ENCODE results near the gene PIK3R1.
A peak's percentile ranks its signal among the peaks of the same experiment; 100 is the strongest.
"Not testable (repeated sequence)": the region's sequence is repeated elsewhere in the genome, so short reads cannot be mapped to it uniquely, and the experiment has no call there.

PIK3R1 gene

DNA sequence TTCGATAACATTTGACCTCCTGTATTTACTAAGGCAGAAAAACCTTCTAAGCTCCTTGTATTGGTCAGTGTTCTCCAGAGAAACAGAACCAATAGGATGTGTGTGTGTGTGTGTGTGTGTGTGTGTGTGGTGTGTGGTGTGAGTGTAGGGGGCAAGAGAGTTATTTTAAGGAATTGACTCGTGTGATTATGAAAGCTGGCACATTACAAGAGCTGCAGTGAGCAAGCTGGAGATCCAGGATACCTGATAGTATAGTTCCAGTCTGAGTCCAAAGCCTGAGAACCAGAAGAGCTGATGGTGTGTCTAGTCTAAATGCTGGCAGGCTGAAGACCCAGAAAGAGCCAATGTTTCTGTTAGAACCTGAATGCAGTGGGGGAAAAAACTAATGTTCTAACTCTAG, 21.2 kb upstream of the PIK3R1 start:
- DNase-seq, result no peak

DNA sequence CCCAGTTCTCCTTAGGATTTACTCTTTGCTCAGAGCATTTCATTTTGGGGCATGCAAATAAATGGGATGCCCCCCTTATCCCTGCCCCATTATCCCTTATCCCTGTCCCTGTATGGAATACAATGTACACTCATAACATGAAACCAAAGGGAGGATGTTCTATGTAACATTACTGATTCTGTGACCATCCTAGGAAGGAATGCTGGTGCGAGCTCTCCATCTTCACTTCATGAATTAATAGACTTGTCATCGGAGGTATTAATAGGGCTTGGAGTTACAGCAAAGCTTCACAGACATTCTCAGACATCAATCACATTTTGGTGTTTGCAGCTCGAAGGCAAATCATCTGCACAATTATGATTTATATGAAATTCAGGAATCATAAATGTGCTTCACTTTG, 20.4 kb upstream of the PIK3R1 start:
- no peak for DNase-seq

GRCh38 chr5:68196876-68197275, 18.7 kb upstream of the PIK3R1 start:
- DNase-seq, result no peak

- no peak for DNase-seq
Observed at GRCh38 chr5:68200288-68200687, 15.3 kb upstream of the PIK3R1 start.

- not testable (repeated sequence) for DNase-seq
Observed at GRCh38 chr5:68210654-68211053, 4.9 kb upstream of the PIK3R1 start.

DNA sequence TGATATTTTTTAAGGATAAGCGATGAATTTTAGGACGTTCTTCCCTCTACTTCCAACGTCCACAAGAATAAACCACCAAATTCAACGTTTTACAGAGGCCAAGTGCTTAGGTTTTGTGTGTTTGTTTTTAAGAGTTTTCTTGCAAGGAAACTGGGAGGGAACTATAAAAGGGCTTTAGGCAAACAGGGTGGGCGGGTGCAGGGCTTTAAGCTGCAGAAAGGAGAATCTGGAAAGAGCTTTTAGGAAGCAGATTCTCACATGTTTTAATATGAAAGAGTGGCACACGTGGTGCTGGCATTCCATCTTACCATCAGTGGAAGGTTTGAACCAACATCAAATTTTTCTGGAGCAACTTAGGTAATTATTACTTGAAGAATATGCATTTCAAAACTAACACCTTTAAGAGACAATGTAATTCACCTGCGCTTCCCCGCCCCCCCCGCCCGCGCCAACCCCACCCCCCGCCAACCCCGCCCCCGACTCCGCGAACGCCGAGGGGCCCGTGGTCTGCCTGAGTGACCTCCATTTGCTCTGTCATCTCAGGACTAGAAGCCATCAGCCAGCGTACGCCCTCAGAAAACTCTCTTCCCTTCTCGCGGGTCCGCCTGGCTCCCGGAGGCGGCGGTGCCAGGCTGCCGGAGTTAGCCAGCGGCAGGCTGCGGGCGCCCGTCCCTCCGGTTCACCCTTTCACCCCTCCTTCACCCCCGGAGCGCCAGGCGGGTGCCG, 911 bp upstream of the PIK3R1 start:
- peak in 1 of 2 experiments; percentile 14 for DNase-seq

- no peak for DNase-seq
Observed at GRCh38 chr5:68215898-68216244, 315 bp downstream of the PIK3R1 start.

- peak; percentile 62 to 72 for DNase-seq
Observed at GRCh38 chr5:68216245-68217046, 890 bp downstream of the PIK3R1 start.

GRCh38 chr5:68217047-68217355, 1.4 kb downstream of the PIK3R1 start:
- no peak for DNase-seq

- DNase-seq, result no peak
Observed at GRCh38 chr5:68217528-68217927, 2.0 kb downstream of the PIK3R1 start.

- DNase-seq, result no peak
Observed at GRCh38 chr5:68219161-68219816, 3.7 kb downstream of the PIK3R1 start.

DNA sequence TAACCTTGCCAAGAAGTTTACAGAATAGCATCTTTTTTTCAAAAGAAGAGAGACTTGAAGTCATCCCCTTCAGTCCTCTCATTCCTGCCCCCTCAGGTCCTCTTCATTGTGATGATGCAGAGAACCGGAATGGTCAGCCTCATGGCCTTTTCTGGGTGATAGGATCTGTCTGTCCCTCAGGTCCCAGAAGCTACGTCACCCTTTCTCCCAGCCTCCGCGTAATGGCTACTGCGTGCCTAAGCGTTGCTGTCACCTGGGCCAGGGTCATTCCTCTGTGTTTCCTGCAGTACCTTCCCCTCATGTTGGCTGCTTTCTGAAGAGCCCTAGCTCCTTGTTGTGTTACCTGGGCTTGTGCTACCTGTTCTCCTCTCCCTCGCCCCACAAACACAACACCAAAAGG, 4.7 kb downstream of the PIK3R1 start:
- no peak for DNase-seq

- no peak for DNase-seq
Observed at GRCh38 chr5:68220914-68221313, 5.4 kb downstream of the PIK3R1 start.

DNA sequence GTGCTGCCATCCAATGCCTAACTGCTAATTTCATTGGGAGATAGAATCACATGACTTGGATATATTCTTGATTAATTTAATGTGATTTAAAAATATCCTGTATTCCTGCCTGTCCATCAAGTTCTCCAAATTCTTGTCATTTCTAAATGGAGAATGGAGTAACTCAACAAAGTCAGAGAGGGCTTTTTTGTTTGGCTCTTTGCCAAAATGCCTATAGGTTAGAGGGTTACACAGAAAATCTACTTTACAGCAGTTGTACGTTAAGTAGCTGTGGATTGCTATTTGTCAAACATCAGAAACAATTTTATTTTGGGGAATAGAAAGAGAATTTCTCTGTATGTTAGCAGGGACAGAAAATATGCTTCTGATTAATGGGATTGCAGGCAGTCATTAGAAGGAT, 5.9 kb downstream of the PIK3R1 start:
- DNase-seq, result no peak

DNA sequence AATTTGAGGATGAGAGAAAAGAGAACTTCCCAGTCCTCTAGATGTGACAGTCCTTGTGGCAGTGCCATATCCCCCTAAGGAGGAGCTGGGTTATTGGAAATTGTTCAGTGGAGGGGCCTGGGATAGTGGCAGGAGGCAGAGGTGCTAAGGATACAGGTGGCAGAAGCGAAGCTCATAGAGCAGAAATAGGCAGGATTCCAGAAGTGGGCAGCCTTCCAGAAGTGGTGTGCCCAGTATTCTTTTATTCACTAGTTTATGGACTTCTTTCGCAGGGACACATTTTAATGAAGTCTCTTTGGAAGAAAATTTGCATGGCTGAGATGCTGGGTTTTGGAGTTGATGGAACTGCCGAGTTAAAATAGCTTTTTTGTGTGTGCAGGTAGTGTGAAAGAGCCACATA, 6.8 kb downstream of the PIK3R1 start:
- DNase-seq, result no peak

DNA sequence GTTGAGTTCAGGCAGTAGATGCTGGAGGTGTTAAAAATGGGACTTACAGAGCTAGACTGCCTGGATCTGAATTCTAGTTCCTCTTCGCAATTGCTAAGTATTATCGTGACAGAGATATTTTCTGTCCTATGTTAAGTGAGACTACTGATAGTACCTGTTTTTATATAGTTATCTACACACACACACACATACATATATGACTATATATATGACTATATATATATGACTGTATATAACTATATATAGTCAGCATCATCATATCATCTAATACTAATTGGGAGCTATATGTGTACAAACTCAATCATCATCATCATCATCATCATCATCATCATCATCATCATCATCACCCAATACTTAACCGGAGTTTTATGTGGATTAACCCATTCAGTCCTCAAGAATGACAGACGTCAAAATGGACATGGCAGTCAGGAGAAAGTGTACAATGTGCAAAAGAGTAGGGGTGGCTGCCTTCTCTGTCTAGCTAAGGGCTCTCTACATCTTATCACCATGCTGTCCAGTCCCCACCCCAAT, 7.3 kb downstream of the PIK3R1 start:
- DNase-seq, result no peak

GRCh38 chr5:68223904-68224303, 8.3 kb downstream of the PIK3R1 start:
- DNase-seq, result no peak

DNA sequence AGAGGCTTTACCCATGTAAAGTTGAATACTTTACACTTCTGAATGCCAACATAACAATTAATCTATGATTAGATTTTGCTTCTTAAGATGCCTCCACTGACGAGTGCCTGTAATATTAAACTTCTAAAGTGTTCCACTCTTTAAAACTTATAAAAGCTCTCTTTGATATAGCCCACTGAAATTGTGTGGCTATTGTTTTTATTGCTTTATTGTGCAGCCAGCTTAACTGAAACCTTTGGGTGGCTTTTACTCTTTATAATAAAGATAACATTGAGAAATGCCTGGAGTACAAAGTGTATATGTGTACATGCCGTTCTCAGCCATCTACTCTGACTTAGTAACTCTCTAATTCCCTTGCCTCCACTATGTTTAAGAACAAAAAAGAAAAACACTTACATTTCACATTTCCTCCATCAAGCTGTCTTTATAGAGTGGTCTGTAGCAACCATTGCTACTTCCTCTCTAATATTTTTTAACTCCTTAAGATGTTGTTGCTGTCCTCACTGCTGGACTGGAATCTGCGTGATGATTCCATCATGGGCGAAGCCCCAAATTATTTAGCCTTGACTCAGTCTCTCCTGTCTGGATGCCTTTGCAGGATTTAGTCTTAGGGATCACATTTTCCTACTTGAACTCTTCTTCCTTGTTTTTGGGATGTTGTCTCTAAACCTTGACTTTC, 9.1 kb downstream of the PIK3R1 start:
- DNase-seq, result no peak

DNA sequence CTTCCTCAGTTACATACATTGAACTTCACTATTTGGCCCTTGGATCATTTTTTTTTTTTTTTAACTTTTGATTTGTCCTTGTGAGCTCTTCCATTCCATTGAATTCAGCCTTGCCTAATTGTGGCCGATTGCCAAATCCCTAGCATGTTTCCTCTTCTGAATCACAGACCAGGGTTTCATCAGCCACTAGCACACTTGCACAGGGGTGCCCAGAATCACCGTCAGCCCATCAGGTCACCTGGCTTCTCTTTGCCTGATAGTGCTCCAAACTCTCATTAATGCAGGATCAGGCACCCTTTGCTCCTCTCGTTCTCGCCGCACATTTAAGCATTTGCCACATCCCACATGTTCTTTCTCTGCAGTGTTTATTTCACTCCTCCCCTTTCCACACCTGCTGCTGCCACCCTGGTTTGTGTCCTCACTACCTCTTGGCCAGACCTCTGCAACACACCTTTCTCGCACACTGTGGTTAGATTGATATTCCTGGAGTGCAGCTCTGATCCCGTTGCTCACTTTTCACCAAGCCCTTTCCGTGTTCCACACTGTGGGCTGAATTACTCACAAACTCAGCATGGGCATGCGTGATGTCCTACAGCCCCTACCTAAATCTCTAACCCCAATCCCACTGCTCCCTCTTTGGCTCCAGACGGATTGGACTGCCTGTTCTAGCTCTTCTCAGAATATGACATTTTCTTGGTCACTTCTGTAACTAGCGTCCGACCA, 9.8 kb downstream of the PIK3R1 start:
- DNase-seq, result no peak

GRCh38 chr5:68225911-68226545, 10.5 kb downstream of the PIK3R1 start:
- no peak for DNase-seq

DNA sequence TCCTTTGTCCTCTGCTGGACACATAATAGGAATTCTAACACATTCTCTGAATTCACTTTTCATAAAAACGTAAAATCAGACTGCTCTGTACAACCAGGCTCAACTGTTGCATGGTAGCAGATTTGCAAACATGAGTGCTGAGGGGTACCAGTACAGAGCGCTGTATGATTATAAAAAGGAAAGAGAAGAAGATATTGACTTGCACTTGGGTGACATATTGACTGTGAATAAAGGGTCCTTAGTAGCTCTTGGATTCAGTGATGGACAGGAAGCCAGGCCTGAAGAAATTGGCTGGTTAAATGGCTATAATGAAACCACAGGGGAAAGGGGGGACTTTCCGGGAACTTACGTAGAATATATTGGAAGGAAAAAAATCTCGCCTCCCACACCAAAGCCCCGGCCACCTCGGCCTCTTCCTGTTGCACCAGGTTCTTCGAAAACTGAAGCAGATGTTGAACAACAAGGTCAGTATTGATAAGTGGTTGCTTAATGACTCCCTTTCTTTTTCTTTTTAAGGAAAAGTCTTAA, 11.1 kb downstream of the PIK3R1 start:
- no peak for DNase-seq
